Hepatocyte (in vitro differentiated cells): ENCODE data around the gene EAF1.

ENCODE experiments used
- CTCF ChIP-seq: fragments of 200-600 bp; sonication (generic); IDR thresholded peaks from 2 replicates; pipeline ENCODE4 v1.5.1; 2016; ENCODE audit warnings: antibody characterized with exemption, mild to moderate bottlenecking; ENCODE audit not compliant: poor library complexity
- EZH2 ChIP-seq: fragments of 200-600 bp; sonication (generic); IDR thresholded peaks from 2 replicates; pipeline ENCODE4 v1.6.1; 2016; ENCODE audit warnings: antibody characterized with exemption, mild to moderate bottlenecking, borderline replicate concordance
- EZH2phosphoT487 ChIP-seq: fragments of 200-600 bp; sonication (generic); IDR thresholded peaks from one replicate; pipeline ENCODE4 v1.6.1; 2018; ENCODE audit warnings: antibody characterized with exemption, mild to moderate bottlenecking, low read depth, moderate library complexity; ENCODE audit not compliant: unreplicated experiment, severe bottlenecking

GRCh38 chr3:15486020-15486419 lies 58.6 kb downstream of the EAF1 start:
- TF ChIP-seq CTCF: no peak
- TF ChIP-seq EZH2phosphoT487: no peak
- TF ChIP-seq EZH2: no peak
